ENCODE results near the gene SMCP.

DNA sequence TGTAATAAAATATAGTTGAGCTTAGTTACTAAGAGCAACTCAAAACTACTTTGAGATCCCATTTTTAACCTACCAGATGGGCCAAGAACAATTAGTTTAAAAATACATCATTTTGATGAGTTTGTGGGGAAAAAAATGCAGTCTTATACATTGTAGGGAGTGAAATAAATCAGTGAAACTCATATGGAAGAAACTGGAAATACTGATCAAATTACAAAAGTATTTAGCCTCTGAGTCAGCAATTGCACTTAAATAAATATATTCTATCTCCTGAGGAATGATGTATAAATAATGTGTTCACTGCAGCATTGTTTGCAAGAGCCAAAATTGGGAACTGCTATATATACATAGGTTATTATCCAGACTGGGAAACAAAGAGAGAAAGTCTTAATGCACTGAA, 4.6 kb upstream of the SMCP start:
- TF ChIP-seq, protein P1, sequence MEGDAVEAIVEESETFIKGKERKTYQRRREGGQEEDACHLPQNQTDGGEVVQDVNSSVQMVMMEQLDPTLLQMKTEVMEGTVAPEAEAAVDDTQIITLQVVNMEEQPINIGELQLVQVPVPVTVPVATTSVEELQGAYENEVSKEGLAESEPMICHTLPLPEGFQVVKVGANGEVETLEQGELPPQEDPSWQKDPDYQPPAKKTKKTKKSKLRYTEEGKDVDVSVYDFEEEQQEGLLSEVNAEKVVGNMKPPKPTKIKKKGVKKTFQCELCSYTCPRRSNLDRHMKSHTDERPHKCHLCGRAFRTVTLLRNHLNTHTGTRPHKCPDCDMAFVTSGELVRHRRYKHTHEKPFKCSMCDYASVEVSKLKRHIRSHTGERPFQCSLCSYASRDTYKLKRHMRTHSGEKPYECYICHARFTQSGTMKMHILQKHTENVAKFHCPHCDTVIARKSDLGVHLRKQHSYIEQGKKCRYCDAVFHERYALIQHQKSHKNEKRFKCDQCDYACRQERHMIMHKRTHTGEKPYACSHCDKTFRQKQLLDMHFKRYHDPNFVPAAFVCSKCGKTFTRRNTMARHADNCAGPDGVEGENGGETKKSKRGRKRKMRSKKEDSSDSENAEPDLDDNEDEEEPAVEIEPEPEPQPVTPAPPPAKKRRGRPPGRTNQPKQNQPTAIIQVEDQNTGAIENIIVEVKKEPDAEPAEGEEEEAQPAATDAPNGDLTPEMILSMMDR (IDR thresholded peaks at IDR 0.05; ENCODE audit: low read depth, low read length, poor library complexity, severe bottlenecking), result no peak
- no peak for TF ChIP-seq EZH2phosphoT487 (IDR thresholded peaks at IDR 0.05; ENCODE audit: borderline replicate concordance, low read length)

All from DOHH2 (cell line).